NCI-H226 (cell line): ENCODE measurements around the gene UFD1.

Experiments used
- DNase-seq: peaks from one replicate; pipeline ENCODE4 v3.0.0-alpha.2; 2015

The UFD1 gene

DNA sequence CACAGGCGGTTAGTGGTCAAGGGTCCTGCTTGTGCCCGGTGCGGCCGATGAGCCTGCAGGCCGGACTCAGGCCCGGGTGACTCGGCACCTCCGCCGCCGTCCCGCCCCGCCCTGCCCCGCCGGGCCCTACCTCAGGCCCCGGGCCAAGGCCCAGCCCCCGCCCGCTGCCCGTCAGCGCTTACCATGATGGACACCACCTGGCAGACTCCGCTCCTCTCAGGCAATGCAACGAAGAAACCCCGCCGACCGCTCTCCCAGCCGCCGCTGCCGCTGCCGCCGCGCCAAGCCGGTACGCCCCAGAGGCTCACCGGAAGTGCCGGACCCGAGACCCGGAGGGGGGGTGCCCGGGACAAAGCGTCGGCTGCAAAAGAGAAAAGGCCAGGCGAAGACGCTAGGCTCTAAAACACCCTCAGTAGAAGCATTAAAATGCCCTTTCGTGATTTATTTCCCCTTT is at the start of gene UFD1:
TSS of gene UFD1 (minus strand) at position 293 of the 454 bp plus-strand sequence. CDS start at position 185, 108 bp downstream.
- DNase-seq = peak; percentile 51

GRCh38 chr22:19527861-19528417 is 48.9 kb upstream of the UFD1 start:
- no peak for DNase-seq

- DNase-seq = no peak
These were observed 48.3 kb upstream of the UFD1 start for GRCh38 chr22:19527321-19527721.

DNA sequence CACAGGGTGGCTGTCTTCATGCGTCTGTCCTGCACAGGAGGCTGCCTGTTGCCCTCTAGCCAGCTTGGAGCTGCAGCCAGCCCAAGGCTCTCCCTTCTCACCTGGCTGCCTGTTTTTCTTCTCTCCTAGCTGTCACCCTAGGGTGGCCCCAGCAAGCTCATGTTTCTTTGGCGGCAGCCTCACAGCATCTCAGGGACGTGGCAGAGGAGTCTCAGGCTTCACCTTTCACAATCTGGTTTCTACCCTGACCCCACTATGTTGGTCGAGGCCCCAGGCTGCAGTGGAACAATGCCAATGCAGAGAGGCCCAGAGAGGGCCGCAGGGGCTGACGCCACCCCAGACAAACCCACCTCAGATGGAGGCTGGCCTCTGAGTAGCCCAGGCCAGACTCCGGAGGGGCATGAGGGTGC is 47.7 kb upstream of the UFD1 start:
- no peak for DNase-seq

- DNase-seq = no peak
These were observed 47.2 kb upstream of the UFD1 start for GRCh38 chr22:19526076-19526701.

- DNase-seq = no peak
These were observed 46.7 kb upstream of the UFD1 start for GRCh38 chr22:19525666-19526065.

GRCh38 chr22:19525116-19525660 is 46.2 kb upstream of the UFD1 start:
- DNase-seq = no peak

DNA sequence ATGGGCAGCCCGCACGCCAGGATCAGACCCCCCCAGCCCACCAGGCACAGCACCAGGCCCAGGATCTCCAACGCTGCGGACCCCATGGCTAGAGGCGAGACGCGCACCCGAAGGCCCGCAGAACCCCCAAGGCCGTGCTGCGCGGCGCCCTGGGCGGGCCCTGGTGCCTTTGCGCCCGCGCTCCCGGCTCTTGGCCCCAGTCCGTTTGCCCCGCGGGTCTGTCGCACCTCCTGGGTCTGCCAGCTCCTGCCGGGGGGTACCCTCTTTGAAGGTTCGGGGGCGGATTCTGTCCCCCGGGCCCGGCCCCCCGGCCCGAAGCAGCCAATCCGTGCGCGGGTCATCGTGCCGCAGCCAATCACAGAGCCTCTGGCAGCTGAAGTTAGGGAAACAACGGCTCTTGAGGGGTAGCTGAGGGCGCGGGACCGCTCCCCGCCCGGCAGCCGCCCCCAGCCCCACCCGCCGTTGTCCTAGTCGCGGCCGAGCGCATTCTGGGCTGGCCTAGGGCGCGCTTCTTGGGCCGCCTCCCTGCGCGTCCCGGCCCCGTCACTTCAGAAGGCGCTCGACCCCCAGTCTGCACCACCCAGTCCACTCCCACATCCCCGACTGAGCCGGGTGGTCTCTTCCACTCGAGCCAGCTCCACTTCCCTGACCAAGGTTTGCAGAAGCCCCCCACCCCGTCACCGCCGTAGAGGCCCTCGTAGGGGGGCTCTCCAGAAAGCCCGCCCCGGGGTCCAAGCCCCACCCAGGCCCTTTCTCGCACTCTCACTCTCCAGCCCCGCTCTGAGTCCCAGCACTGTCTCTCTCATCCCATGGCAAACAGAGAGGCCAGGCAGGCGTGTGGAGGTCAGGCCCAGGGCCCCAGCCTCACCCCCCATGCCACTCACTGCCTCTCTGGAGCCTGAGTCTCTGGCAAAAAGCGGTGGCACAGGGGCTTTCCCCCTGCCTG is 45.5 kb upstream of the UFD1 start, which contains the start of gene CLDN5:
TSS of gene CLDN5 (minus strand) at position 241 of the 946 bp plus-strand sequence. CDS start at position 86, 155 bp downstream.
- DNase-seq = no peak

DNA sequence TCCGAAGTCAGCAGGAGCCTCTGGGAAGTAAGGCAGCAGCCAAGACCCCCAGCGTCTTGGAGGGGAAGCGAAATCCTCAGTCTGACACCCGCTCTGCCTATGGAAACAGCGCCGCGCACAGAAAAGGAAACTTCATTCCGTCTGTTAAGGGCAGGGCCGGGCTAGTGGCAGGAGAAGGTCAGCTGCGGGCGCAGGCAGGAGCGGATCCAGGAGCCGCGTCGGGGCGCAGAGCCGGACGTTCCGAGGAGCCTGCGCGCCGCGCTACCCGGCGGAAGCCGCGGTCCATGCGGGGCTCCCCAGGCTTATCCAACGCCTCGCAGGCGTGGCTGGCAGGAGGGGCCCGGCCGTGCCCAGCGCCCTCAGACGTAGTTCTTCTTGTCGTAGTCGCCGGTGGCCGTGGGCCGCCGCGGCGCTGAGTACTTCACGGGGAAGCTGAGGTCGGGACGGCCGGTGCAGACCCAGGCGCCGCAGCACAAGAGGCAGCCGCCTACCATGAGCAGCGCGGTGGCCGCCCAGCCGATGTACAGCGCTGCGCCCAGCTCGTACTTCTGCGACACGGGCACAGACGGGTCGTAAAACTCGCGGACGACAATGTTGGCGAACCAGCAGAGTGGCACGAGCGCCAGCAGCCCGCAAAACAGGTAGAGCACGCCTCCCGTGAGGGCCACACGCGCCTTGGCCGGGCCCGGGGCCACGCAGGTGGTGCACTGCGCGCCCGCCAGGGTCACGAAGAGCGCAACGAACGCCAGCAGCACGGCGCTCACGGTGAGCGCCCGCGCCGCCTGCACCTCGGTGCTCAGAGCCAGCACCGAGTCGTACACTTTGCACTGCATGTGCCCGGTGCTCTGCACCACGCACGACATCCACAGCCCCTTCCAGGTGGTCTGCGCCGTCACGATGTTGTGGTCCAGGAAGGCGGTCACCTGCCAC is 44.5 kb upstream of the UFD1 start:
- no peak for DNase-seq

GRCh38 chr22:19522881-19523239 is 43.9 kb upstream of the UFD1 start:
- no peak for DNase-seq

DNA sequence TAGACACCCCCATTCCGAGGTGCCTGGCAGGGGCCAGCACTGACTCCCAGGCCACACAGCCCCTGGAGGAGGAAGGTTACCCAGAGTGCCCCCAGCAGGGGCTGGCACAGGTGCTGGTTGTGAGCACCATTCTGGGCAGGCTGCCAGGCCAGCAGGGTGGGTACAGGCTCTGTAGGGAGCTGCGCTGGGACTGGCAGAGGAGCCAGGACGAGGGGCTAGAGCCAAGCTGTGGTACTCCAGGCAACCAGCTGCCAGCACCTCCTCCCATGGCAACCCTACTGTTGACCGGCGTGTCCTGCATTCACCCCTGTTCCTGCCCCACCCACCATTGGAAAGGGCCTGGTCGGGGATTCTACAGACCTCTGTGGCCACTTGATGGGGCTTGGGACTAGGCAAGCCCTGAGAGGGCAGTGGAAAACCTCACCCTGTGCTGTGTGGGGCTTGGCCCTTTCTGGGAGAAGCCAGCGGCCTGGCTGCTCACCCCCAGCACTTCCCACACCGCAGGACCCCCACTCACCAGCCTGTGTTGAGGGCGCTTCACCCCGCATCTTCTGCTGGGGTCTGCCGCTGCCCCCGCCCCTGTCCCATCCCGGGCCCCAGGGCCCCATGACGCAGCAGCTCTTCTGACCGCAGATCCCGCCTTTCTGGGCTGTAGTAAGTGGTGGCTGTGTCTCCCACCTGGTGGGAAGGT is 43.3 kb upstream of the UFD1 start:
- DNase-seq = no peak

DNA sequence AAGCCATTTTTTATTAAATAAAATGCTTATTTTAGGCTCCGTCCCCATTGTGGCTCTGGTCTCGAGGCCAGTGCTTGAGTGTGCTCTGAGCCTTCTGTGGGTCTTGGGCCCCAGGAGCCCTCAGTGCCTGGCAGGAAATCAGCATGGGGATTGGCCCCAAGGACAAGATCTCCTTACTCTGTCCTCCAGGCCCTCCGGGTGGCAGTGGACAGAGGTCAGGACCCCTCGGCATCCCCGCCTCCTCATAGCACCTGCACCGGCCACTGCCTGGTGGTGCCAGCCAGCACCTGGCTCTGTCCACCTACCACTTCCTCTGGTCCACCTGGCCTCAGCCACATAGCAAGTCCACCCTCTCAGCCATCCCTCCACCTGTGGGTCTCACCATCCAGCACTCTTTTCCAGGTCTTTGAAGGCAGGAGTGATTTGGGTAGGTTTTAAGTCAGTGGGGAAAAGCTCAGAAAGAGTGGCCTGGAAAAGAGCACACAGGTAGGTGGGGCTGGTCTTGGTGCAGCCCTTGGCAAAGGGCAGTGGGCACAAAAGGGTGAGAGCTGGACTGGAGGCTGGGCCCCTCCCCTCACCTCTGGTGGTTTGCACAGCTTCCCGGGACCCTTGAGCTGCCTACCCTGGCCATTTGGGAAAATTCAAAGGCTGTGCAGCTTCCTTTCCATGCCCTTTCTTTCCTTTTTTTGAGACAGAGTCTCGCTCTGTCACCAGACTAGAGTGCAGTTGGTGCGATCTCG is 41.7 kb upstream of the UFD1 start:
- DNase-seq = no peak

- DNase-seq = no peak
These were observed 41.0 kb upstream of the UFD1 start for GRCh38 chr22:19520007-19520406.

DNA sequence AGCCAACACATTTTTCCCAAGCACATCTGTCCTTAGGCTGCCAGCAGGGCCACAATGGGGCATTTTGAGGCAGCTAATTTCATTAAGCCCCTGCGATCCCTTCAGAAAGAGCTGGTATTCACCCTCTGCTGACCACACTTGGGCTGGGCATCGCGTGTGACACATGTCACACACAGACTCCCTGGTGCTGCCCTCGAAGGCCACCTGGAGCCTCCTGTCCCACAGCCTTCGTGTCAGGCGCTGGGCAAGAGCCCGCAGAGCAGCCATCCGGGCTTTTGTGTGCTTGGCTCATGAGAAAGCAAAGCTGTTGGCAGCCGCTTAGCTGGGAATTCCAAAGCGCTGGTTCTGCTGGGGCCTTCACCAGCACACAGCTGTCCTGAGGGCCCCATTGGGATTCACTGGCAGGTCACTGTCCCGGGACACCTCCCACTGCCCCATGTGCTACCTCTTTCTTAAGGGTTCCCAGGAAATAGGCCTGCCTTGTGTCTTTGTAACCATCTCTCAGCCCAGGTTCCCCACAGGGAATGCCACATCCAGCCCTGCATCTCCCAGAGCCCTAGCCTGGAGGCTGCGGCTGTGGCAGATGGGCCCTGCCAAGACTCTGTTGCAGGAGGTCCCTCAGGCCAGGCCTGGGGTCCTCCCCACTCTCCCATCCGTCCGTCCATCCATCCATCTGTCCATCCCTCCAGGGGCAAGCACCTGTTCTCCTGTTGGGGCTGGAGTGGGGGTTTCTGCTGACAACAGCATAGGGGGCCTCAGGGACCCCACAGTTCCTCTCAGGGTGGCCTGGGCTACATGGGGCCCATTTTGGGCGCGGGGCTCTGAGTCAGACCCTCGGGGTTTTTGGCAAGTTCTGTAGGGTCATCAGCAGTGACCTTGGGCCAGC is 40.3 kb upstream of the UFD1 start:
- DNase-seq = no peak

- no peak for DNase-seq
These were observed 39.6 kb upstream of the UFD1 start for GRCh38 chr22:19518635-19519034.

GRCh38 chr22:19517919-19518611 is 39.1 kb upstream of the UFD1 start:
- no peak for DNase-seq

GRCh38 chr22:19517171-19517500 is 38.1 kb upstream of the UFD1 start:
- DNase-seq = no peak

DNA sequence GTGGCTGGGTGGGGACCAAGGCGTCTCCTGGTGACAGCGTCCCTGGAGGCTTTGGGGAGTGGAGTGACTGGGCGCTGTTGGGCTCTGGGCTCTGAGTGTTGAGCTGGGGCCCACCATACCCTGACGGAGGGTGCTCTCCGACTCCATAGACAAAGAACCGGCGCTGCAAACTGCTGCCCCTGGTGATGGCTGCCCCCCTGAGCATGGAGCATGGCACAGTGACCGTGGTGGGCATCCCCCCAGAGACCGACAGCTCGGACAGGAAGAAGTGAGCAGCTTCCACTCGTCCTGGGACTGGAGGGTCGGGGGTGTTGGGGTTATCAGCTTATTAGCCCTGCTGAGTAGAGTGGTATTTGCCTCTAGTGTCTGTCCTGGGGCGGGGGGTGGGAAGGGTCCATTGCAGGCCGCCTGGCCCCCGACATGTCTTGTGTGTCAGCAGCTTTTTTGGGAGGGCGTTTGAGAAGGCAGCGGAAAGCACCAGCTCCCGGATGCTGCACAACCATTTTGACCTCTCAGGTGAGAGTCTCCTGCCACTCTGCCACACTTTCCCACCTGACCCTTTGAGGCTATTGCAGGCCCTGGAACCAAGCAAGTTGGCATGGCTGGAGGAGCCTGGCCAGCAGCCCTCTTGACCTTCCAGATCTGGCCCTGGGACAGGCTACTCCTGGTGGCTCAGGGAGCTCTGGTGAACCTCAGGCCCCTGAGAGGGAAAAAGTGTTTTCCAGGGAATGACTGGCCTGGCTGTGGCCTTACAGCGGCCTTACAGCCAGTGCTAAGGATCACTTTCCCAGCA is 37.6 kb upstream of the UFD1 start:
- no peak for DNase-seq
